ENCODE measurements around the gene KLF13. TPM values are rescaled to one million over a fixed set of nuclear protein-coding genes. Genes with fewer than 3 reads are reported as not detected.

Gene KLF13
- polyA plus RNA-seq, 1 experiment, result 16.8 TPM

DNA sequence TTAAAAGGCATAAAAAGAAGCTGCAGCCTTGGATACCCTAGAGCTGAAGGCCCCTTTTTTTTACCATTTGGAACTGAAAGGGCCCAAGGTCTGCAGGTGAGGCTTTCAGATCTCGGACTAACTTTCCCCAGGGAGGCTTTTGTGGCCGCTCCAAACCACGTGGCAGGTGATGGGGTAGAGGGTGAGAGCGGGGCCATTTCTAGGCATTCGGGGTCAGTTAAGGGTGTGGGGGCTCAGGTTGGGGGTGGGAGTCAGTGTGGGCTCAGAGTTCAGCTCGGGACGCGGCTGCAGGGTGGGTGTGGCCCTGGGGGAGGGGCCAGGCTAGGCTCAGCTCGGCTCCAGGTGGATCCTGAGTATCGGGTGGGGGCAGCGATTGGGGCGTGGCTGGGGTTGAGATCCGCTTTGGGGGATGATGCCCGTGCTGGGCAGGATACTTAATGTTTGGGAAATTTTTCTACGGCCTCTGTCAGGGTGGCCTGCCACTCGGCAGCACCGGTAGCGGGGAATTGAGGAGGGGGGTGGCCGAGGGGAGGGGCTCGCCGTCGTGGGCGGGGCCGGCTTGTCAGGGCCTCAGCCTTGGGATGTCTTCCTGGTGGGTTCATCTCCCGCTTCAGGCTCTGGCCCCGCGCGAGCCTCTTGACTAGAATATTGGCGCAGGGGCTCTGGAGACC is 2.5 kb downstream of the KLF13 start:
- TF ChIP-seq CTCF (IDR thresholded peaks at IDR 0.05; ENCODE audit: low read depth, low read length), result no peak
- CTCF ChIA-PET, result interaction anchor here (0.7 to 1.5 kb wide), 4 partner anchors 37 to 160 kb away, joined by 3 to 11 read pairs (median 3); no protein-coding TSS in a partner anchor
- Histone ChIP-seq H3K4me3 (ENCODE audit: low read depth, low read length) (peak overlapping the region; percentile 73), H3K27ac (ENCODE audit: low read depth, low read length) (no peak overlapping the region), H3K27me3 (ENCODE audit: control insufficient read depth, insufficient read depth, low read length) (no peaks in the 10 kb centered on the region), H3K9me3 (ENCODE audit: control insufficient read depth, insufficient read depth, low read length) (no peaks in the 10 kb centered on the region; the same call in 1 of the 2 replicates)
- no peak for DNase-seq (ENCODE audit: low read depth, low spot score)
- POLR2A ChIA-PET, result interaction anchor here (1.1 kb wide), 1 partner anchor 106 kb away, joined by 4 read pairs; no protein-coding TSS in a partner anchor

GRCh38 chr15:31329640-31330010 is 3.0 kb downstream of the KLF13 start:
- Histone ChIP-seq H3K27ac (ENCODE audit: low read depth, low read length) (no peak overlapping the region), H3K9me3 (ENCODE audit: control insufficient read depth, insufficient read depth, low read length) (no peaks in the 10 kb centered on the region; the same call in 1 of the 2 replicates), H3K4me3 (ENCODE audit: low read depth, low read length) (no peak overlapping the region; the same call in 1 of the 2 replicates), H3K27me3 (ENCODE audit: control insufficient read depth, insufficient read depth, low read length) (no peaks in the 10 kb centered on the region)
- POLR2A ChIA-PET, result no interaction called here
- DNase-seq (ENCODE audit: low read depth, low spot score), result no peak
- CTCF ChIA-PET, result interaction anchor here (0.8 to 1.5 kb wide), 3 partner anchors 105 to 159 kb away, joined by 3 to 11 read pairs (median 7); no protein-coding TSS in a partner anchor
- no peak for TF ChIP-seq CTCF (IDR thresholded peaks at IDR 0.05; ENCODE audit: low read depth, low read length)

GRCh38 chr15:31330111-31330785 is 3.6 kb downstream of the KLF13 start:
- ChIA-PET CTCF (interaction anchor here (1.2 kb wide), 1 partner anchor 158 kb away, joined by 7 read pairs; no protein-coding TSS in a partner anchor), POLR2A (interaction anchor here (0.7 kb wide), 1 partner anchor 109 kb away, joined by 3 read pairs; no protein-coding TSS in a partner anchor)
- Histone ChIP-seq H3K27ac (ENCODE audit: low read depth, low read length) (no peak overlapping the region), H3K9me3 (ENCODE audit: control insufficient read depth, insufficient read depth, low read length) (no peaks in the 10 kb centered on the region; the same call in 1 of the 2 replicates), H3K4me3 (ENCODE audit: low read depth, low read length) (no peak overlapping the region), H3K27me3 (ENCODE audit: control insufficient read depth, insufficient read depth, low read length) (no peaks in the 10 kb centered on the region)
- no peak for TF ChIP-seq CTCF (IDR thresholded peaks at IDR 0.05; ENCODE audit: low read depth, low read length)
- DNase-seq (ENCODE audit: low read depth, low spot score), result no peak

DNA sequence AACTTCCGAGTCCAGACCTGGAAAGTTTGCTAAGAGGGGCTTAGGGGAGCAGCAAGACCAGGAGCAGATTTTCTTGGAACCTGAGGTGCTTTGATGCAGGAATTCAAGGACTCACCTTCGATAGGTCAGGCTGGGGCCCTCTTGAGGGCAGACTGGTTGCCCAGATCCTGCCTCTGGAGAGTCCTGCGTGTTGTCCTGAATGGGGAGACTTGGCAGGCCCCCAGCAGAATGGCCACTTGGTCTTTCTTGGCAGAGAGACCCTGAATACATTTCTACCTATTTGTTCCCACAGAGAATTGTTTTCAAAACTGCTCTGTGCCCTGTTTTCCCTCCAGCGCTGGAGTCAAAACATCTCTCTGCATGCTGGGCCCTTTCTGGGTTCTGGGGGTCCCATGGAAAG is 4.2 kb downstream of the KLF13 start:
- Histone ChIP-seq H3K9me3 (ENCODE audit: control insufficient read depth, insufficient read depth, low read length) (no peaks in the 10 kb centered on the region; the same call in 1 of the 2 replicates), H3K4me3 (ENCODE audit: low read depth, low read length) (no peak overlapping the region), H3K27me3 (ENCODE audit: control insufficient read depth, insufficient read depth, low read length) (no peaks in the 10 kb centered on the region), H3K27ac (ENCODE audit: low read depth, low read length) (no peak overlapping the region)
- POLR2A ChIA-PET, result interaction anchor here (0.7 kb wide), 1 partner anchor 110 kb away, joined by 3 read pairs; no protein-coding TSS in a partner anchor
- no peak for DNase-seq (ENCODE audit: low read depth, low spot score)
- TF ChIP-seq CTCF (IDR thresholded peaks at IDR 0.05; ENCODE audit: low read depth, low read length), result no peak
- CTCF ChIA-PET, result interaction anchor here (1.2 kb wide), 1 partner anchor 158 kb away, joined by 7 read pairs; no protein-coding TSS in a partner anchor

DNA sequence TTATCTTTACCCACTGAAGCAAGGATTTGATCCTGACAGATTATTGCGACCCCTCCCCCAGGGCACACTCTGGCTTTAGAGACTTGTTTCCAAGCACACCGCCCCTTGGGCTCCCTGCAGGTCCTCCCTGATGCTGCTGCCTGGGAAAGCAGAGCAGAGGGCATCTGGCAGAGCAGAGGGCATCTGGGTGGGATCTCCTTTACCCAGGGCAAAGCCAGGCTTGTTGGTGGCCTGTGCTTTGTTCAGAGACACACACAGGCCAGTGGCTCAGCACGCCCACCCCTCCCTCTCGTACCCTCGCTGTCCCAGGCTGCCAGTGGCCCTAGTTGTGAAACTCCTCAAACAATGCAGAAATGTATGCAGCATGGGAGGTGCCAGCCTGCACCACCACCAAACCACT is 4.8 kb downstream of the KLF13 start:
- ChIA-PET CTCF (no interaction called here), POLR2A (no interaction called here)
- H3K4me3 ChIP-seq (ENCODE audit: low read depth, low read length), result no peak overlapping the region
- no peak for DNase-seq (ENCODE audit: low read depth, low spot score)
- H3K27me3 ChIP-seq (ENCODE audit: control insufficient read depth, insufficient read depth, low read length), result no peaks in the 10 kb centered on the region
- no peaks in the 10 kb centered on the region; the same call in 1 of the 2 replicates for H3K9me3 ChIP-seq (ENCODE audit: control insufficient read depth, insufficient read depth, low read length)
- H3K27ac ChIP-seq (ENCODE audit: low read depth, low read length), result no peak overlapping the region
- TF ChIP-seq CTCF (IDR thresholded peaks at IDR 0.05; ENCODE audit: low read depth, low read length), result no peak

All from AG04450 (cell line).